Measurements from ENCODE around the gene HIPK4. TPM values are rescaled to one million over a fixed set of nuclear protein-coding genes. Genes with fewer than 3 reads are reported as not detected.

Gene HIPK4
- total and polyA plus RNA-seq, 2 of the 4 experiments (the other 2 are of a cell fraction) = 0.12 to 0.18 TPM

DNA sequence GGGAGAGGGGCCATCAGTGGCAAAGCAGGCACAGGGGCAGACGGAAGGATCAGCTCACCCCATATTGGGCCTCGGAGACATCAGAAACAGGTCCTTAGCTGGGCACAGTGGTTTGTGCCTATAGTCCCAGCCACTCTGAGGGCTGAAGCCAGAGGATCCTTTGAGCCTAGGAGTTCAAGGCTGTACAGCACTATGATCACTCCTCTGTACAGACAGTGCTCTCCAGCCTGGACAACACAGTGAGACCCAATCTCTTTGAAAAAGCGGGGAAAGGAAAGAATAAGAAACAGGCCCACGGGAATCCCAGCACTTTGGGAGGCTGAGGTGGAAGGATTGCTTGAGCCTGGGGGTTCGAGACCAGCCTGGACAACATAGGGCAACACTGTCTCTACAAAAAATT, 29.8 kb upstream of the HIPK4 start:
- Histone ChIP-seq H3K9ac (ENCODE audit: low read depth, low read length) (no peak overlapping the region), H4K8ac (ENCODE audit: low read depth in 2 of 2, low read length in 2 of 2) (no peak overlapping the region), H3K4me3 (ENCODE audit: insufficient read depth, low read depth, low read length) (no peak overlapping the region), H3K27ac (ENCODE audit: insufficient read depth, low read length) (no peak overlapping the region), H3K4ac (ENCODE audit: low read depth, low read length) (no peak overlapping the region; the same call in 1 of the 2 replicates), H3K79me1 (ENCODE audit: low read depth in 1 of 2, low read length in 2 of 2) (peaks cover 2 to 19% of the 10 kb centered on the region in 2 experiments; a peak in 2 of 4 replicates), H4K91ac (ENCODE audit: insufficient read depth, low read depth, low read length) (no peak overlapping the region; the same call in 1 of the 2 replicates), H3K4me2 (ENCODE audit: low read depth, low read length) (no peak overlapping the region), H3K27me3 (ENCODE audit: control insufficient read depth, insufficient read depth, low read length) (no peaks in the 10 kb centered on the region), H2BK5ac (ENCODE audit: low read depth, low read length, poor library complexity, severe bottlenecking) (no peak overlapping the region), H2BK15ac (ENCODE audit: low read depth, low read length) (no peak overlapping the region), H2BK120ac (ENCODE audit: low read depth, low read length) (no peak overlapping the region), H2AK9ac (replicated peaks; ENCODE audit: low read depth, low read length, poor library complexity) (no peak overlapping the region), H4K20me1 (ENCODE audit: insufficient read depth, low read length) (peaks cover 4% of the 10 kb centered on the region; the same call in 1 of the 2 replicates), H2BK20ac (ENCODE audit: low read depth, low read length) (no peak overlapping the region), H3K36me3 (ENCODE audit: control insufficient read depth, insufficient read depth, low read length) (peaks cover 12% of the 10 kb centered on the region), H3K18ac (ENCODE audit: low read depth, low read length) (no peak overlapping the region), H3K56ac (ENCODE audit: extremely low read depth, insufficient read depth, low read length) (no peak overlapping the region), H3K23ac (ENCODE audit: low read depth, low read length) (no peak overlapping the region), H3K14ac (replicated peaks; ENCODE audit: low read depth, low read length) (no peak overlapping the region), H2AK5ac (ENCODE audit: low read depth, low read length) (peak overlapping the region; percentile 61; the same call in 1 of the 2 replicates), H3K9me1 (ENCODE audit: insufficient read depth, low read length) (peaks cover 9% of the 10 kb centered on the region), H2AFZ (replicated peaks; ENCODE audit: low read length, poor library complexity) (no peak overlapping the region), H3K9me3 (ENCODE audit: control insufficient read depth, insufficient read depth, low read length) (no peaks in the 10 kb centered on the region), H3K4me1 (ENCODE audit: control insufficient read depth, insufficient read depth, low read length) (peaks cover 9% of the 10 kb centered on the region), H4K5ac (ENCODE audit: low read depth, low read length) (no peak overlapping the region)
- in situ Hi-C loops (cut with MboI; ENCODE audit: low sequenced_read_pairs) = no loop called here
- ATAC-seq (ENCODE audit: low read depth) (no peak), DNase-seq (no peak)
- TF ChIP-seq SMC3 (IDR thresholded peaks at IDR 0.05; ENCODE audit: low read depth, low read length) = no peak
- no peak for TF ChIP-seq CHD1 (IDR thresholded peaks at IDR 0.05; ENCODE audit: low read depth, low read length)
- TF ChIP-seq POLR2A (IDR thresholded peaks at IDR 0.05; ENCODE audit: low read depth, low read length) = no peak
- TF ChIP-seq, protein P1, sequence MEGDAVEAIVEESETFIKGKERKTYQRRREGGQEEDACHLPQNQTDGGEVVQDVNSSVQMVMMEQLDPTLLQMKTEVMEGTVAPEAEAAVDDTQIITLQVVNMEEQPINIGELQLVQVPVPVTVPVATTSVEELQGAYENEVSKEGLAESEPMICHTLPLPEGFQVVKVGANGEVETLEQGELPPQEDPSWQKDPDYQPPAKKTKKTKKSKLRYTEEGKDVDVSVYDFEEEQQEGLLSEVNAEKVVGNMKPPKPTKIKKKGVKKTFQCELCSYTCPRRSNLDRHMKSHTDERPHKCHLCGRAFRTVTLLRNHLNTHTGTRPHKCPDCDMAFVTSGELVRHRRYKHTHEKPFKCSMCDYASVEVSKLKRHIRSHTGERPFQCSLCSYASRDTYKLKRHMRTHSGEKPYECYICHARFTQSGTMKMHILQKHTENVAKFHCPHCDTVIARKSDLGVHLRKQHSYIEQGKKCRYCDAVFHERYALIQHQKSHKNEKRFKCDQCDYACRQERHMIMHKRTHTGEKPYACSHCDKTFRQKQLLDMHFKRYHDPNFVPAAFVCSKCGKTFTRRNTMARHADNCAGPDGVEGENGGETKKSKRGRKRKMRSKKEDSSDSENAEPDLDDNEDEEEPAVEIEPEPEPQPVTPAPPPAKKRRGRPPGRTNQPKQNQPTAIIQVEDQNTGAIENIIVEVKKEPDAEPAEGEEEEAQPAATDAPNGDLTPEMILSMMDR (conservative IDR thresholded peaks at IDR 0.05; ENCODE audit: low read depth, low read length) = no peak
- no peak for TF ChIP-seq MAFK (IDR thresholded peaks at IDR 0.05; ENCODE audit: low read depth, low read length)
- TF ChIP-seq MAZ (IDR thresholded peaks at IDR 0.05; ENCODE audit: borderline replicate concordance, low read depth, low read length) = no peak
- TF ChIP-seq NFE2L2 (IDR thresholded peaks at IDR 0.05; ENCODE audit: low read depth, low read length) = no peak
- TF ChIP-seq, protein P2, sequence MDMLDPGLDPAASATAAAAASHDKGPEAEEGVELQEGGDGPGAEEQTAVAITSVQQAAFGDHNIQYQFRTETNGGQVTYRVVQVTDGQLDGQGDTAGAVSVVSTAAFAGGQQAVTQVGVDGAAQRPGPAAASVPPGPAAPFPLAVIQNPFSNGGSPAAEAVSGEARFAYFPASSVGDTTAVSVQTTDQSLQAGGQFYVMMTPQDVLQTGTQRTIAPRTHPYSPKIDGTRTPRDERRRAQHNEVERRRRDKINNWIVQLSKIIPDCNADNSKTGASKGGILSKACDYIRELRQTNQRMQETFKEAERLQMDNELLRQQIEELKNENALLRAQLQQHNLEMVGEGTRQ (IDR thresholded peaks at IDR 0.05; ENCODE audit: low read depth, low read length) = no peak
- TF ChIP-seq, protein P3, sequence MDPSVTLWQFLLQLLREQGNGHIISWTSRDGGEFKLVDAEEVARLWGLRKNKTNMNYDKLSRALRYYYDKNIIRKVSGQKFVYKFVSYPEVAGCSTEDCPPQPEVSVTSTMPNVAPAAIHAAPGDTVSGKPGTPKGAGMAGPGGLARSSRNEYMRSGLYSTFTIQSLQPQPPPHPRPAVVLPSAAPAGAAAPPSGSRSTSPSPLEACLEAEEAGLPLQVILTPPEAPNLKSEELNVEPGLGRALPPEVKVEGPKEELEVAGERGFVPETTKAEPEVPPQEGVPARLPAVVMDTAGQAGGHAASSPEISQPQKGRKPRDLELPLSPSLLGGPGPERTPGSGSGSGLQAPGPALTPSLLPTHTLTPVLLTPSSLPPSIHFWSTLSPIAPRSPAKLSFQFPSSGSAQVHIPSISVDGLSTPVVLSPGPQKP (IDR thresholded peaks at IDR 0.05; ENCODE audit: borderline replicate concordance, low read depth, low read length) = no peak
- no peak for TF ChIP-seq FOS (IDR thresholded peaks at IDR 0.05; ENCODE audit: low read depth, low read length)
- no peak for TF ChIP-seq MXI1 (IDR thresholded peaks at IDR 0.05; ENCODE audit: borderline replicate concordance, low read depth, low read length)
- TF ChIP-seq RAD21 (IDR thresholded peaks at IDR 0.05; ENCODE audit: low read length) = no peak
- TF ChIP-seq RFX5 (IDR thresholded peaks at IDR 0.05; ENCODE audit: low read depth, low read length) = no peak
- no peak for TF ChIP-seq CEBPB (IDR thresholded peaks at IDR 0.05; ENCODE audit: low read depth, low read length)
- no peak for TF ChIP-seq RCOR1 (IDR thresholded peaks at IDR 0.05; ENCODE audit: insufficient replicate concordance, low read length)
- no TSS peak for BruUV-seq (replicated peaks)
- dilution Hi-C loops (cut with HindIII; ENCODE audit: low sequenced_read_pairs, unreplicated experiment) = no loop called here
- CTCF ChIA-PET = interaction anchor here (1.3 to 1.8 kb wide), 2 partner anchors 7 to 45 kb away, joined by 4 to 8 read pairs; no protein-coding TSS in a partner anchor
- POLR2A ChIA-PET (ENCODE audit: unreplicated experiment) = no interaction called here
- intact Hi-C loops (cut with micrococcal nuclease) = loop anchor here (1.0 to 10.0 kb wide), 5 partner anchors 45 to 228 kb away; partner anchors contain the start of genes C19orf47 and PLD3
- WGBS, 2 experiments (ENCODE audit: extremely low coverage in 2 of 2, insufficient read length in 1 of 2) = 97% methylated on average over 3 of the region's 5 CpGs; no CpG with 5 or more reads in 1 of the 2 experiments

All from IMR-90 (cell line).